Upper lobe of left lung (tissue), 4 donors: ENCODE measurements around the gene LRP4.

Experiments used
- EP300 ChIP-seq, 4 donors: sonication (generic); formaldehyde crosslinking; IDR thresholded peaks; one replicate each; pipeline ENCODE4 v1.5.1; 2017; ENCODE audit warnings: antibody characterized with exemption in 4 of 4, control low read depth in 2 of 4
- POLR2A ChIP-seq, 4 donors: fragments of 450-650 bp; IDR thresholded peaks; one replicate each; pipeline ENCODE4 v1.5.1; 2016 to 2017; ENCODE audit warnings: antibody characterized with exemption in 4 of 4, mild to moderate bottlenecking in 2 of 4
- POLR2AphosphoS5 ChIP-seq, 2 donors: sonication (generic); formaldehyde crosslinking; IDR thresholded peaks; one replicate each; pipeline ENCODE4 v1.5.1; 2017; ENCODE audit warnings: antibody characterized with exemption in 2 of 2
- TF ChIP-seq, protein P1 (sequence below), 6 experiments: fragments of 450-650 bp in 4 of 6; fragments of 200-600 bp in 2 of 6; sonication (generic) in 2 of 6; IDR thresholded peaks; one replicate each; pipeline ENCODE4 v1.5.1; 2016 to 2019; ENCODE audit warnings: antibody characterized with exemption in 6 of 6

DNA sequence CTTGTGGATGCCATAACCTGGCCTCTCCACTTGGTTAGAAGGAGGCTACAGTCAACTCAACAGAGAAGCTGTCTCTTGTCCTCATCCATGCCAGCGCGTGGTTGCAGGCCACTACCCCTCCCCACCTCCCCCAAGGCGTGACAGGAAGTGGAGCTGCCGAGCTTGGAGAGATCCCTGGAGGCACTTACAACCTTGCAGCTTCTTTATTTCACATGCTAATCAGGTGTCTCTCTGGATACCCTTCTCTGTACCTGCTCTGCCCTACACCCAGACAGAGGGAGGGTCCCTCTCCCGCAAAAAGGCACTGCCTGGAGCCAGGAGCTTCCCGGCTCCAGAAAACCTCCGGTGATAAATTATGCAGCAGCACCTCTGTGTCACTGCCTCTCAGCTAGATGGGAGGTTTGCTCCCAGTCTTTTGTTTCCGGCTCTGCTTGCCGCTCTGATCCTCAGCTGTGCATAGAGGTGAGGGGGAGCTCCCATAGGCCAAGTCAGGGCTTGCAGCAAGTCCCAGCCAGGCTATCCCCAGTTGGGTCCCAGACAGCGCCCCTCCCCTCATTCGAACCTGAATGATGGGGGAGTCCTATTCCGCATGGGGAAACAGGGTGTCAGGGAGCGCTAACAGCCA lies 5.7 kb downstream of the LRP4 start:
- TF ChIP-seq, protein P1, sequence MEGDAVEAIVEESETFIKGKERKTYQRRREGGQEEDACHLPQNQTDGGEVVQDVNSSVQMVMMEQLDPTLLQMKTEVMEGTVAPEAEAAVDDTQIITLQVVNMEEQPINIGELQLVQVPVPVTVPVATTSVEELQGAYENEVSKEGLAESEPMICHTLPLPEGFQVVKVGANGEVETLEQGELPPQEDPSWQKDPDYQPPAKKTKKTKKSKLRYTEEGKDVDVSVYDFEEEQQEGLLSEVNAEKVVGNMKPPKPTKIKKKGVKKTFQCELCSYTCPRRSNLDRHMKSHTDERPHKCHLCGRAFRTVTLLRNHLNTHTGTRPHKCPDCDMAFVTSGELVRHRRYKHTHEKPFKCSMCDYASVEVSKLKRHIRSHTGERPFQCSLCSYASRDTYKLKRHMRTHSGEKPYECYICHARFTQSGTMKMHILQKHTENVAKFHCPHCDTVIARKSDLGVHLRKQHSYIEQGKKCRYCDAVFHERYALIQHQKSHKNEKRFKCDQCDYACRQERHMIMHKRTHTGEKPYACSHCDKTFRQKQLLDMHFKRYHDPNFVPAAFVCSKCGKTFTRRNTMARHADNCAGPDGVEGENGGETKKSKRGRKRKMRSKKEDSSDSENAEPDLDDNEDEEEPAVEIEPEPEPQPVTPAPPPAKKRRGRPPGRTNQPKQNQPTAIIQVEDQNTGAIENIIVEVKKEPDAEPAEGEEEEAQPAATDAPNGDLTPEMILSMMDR (IDR thresholded peaks at IDR 0.05), result no peak
- TF ChIP-seq EP300 (IDR thresholded peaks at IDR 0.05) (no peak), POLR2AphosphoS5 (IDR thresholded peaks at IDR 0.05) (no peak), POLR2A (IDR thresholded peaks at IDR 0.05) (no peak)
